HEK293 (cell line): Measurements from ENCODE around the gene SLC5A1.

Source experiments
- EGR2 ChIP-seq: fragments of 450-650 bp; formaldehyde crosslinking; IDR thresholded peaks from 2 replicates; pipeline ENCODE4 v1.5.1; 2016; ENCODE audit warnings: low read depth, missing biosample characterization, missing genetic modification characterization
- GLIS2 ChIP-seq: fragments of 450-650 bp; formaldehyde crosslinking; IDR thresholded peaks from 2 replicates; pipeline ENCODE4 v1.5.1; 2016; ENCODE audit warnings: missing biosample characterization, missing genetic modification characterization
- OVOL3 ChIP-seq: fragments of 450-650 bp; formaldehyde crosslinking; IDR thresholded peaks from 2 replicates; pipeline ENCODE4 v1.5.1; 2016; ENCODE audit warnings: missing biosample characterization, missing genetic modification characterization
- PRDM6 ChIP-seq: fragments of 450-650 bp; formaldehyde crosslinking; IDR thresholded peaks from 2 replicates; pipeline ENCODE4 v1.5.1; 2017; ENCODE audit warnings: missing biosample characterization, missing genetic modification characterization
- SP3 ChIP-seq: fragments of 450-650 bp; formaldehyde crosslinking; IDR thresholded peaks from 2 replicates; pipeline ENCODE4 v1.5.1; 2016; ENCODE audit warnings: missing biosample characterization, missing genetic modification characterization
- TRIM28 ChIP-seq: IDR thresholded peaks from 2 replicates; pipeline ENCODE4 v1.6.1; 2011; ENCODE audit warnings: low read length, control low read depth, borderline replicate concordance
- ZFP41 ChIP-seq: fragments of 450-650 bp; formaldehyde crosslinking; IDR thresholded peaks from 2 replicates; pipeline ENCODE4 v1.5.1; 2016; ENCODE audit warnings: missing biosample characterization, missing genetic modification characterization, borderline replicate concordance
- ZNF121 ChIP-seq: fragments of 450-650 bp; formaldehyde crosslinking; IDR thresholded peaks from 2 replicates; pipeline ENCODE4 v1.5.1; 2016; ENCODE audit warnings: missing biosample characterization, missing genetic modification characterization
- ZNF133 ChIP-seq: fragments of 450-650 bp; formaldehyde crosslinking; IDR thresholded peaks from 2 replicates; pipeline ENCODE4 v1.5.1; 2016; ENCODE audit warnings: missing biosample characterization, missing genetic modification characterization
- ZNF140 ChIP-seq: fragments of 450-650 bp; formaldehyde crosslinking; IDR thresholded peaks from 2 replicates; pipeline ENCODE4 v1.5.1; 2016; ENCODE audit warnings: missing biosample characterization, missing genetic modification characterization
- ZNF155 ChIP-seq: fragments of 450-650 bp; formaldehyde crosslinking; IDR thresholded peaks from 2 replicates; pipeline ENCODE4 v1.5.1; 2016; ENCODE audit warnings: missing biosample characterization, missing genetic modification characterization
- ZNF16 ChIP-seq: fragments of 450-650 bp; formaldehyde crosslinking; IDR thresholded peaks from 2 replicates; pipeline ENCODE4 v1.5.1; 2016; ENCODE audit warnings: low read depth, missing biosample characterization, missing genetic modification characterization
- ZNF221 ChIP-seq: fragments of 450-650 bp; formaldehyde crosslinking; IDR thresholded peaks from 2 replicates; pipeline ENCODE4 v1.5.1; 2017; ENCODE audit warnings: missing biosample characterization, missing genetic modification characterization, borderline replicate concordance
- ZNF266 ChIP-seq: fragments of 450-650 bp; formaldehyde crosslinking; IDR thresholded peaks from 2 replicates; pipeline ENCODE4 v1.5.1; 2016; ENCODE audit warnings: missing biosample characterization, missing genetic modification characterization, low read depth
- ZNF302 ChIP-seq: fragments of 450-650 bp; formaldehyde crosslinking; IDR thresholded peaks from 2 replicates; pipeline ENCODE4 v1.5.1; 2016; ENCODE audit warnings: missing biosample characterization, missing genetic modification characterization, low read depth
- ZNF324 ChIP-seq: fragments of 450-650 bp; formaldehyde crosslinking; IDR thresholded peaks from 2 replicates; pipeline ENCODE4 v1.5.1; 2016; ENCODE audit warnings: missing biosample characterization, missing genetic modification characterization
- ZNF37A ChIP-seq: fragments of 450-650 bp; IDR thresholded peaks from 2 replicates; pipeline ENCODE4 v1.5.1; 2018; ENCODE audit warnings: missing biosample characterization, missing genetic modification characterization
- ZNF404 ChIP-seq: fragments of 450-650 bp; formaldehyde crosslinking; IDR thresholded peaks from 2 replicates; pipeline ENCODE4 v1.5.1; 2017; ENCODE audit warnings: missing biosample characterization, missing genetic modification characterization
- ZNF501 ChIP-seq: fragments of 450-650 bp; formaldehyde crosslinking; IDR thresholded peaks from 2 replicates; pipeline ENCODE4 v1.5.1; 2016; ENCODE audit warnings: missing biosample characterization, missing genetic modification characterization
- ZNF510 ChIP-seq: fragments of 450-650 bp; formaldehyde crosslinking; IDR thresholded peaks from 2 replicates; pipeline ENCODE4 v1.5.1; 2018; ENCODE audit warnings: mild to moderate bottlenecking, missing genetic modification characterization, missing biosample characterization; ENCODE audit not compliant: insufficient replicate concordance
- ZNF529 ChIP-seq: fragments of 450-650 bp; formaldehyde crosslinking; IDR thresholded peaks from 2 replicates; pipeline ENCODE4 v1.5.1; 2017; ENCODE audit warnings: missing genetic modification characterization, missing biosample characterization; ENCODE audit not compliant: insufficient replicate concordance
- ZNF571 ChIP-seq: fragments of 450-650 bp; formaldehyde crosslinking; IDR thresholded peaks from 2 replicates; pipeline ENCODE4 v1.5.0; 2017; ENCODE audit warnings: missing biosample characterization, missing genetic modification characterization
- ZNF626 ChIP-seq: fragments of 450-650 bp; sonication (Bioruptor Pico); formaldehyde crosslinking; IDR thresholded peaks from 2 replicates; pipeline ENCODE4 v1.5.1; 2018; ENCODE audit warnings: missing biosample characterization, missing genetic modification characterization, inconsistent platforms
- ZNF654 ChIP-seq: fragments of 450-650 bp; formaldehyde crosslinking; IDR thresholded peaks from 2 replicates; pipeline ENCODE4 v1.5.1; 2016; ENCODE audit warnings: low read depth, missing biosample characterization, missing genetic modification characterization
- ZNF777 ChIP-seq: fragments of 450-650 bp; formaldehyde crosslinking; IDR thresholded peaks from 2 replicates; pipeline ENCODE4 v1.5.1; 2017; ENCODE audit warnings: missing biosample characterization, missing genetic modification characterization, borderline replicate concordance
- TF ChIP-seq, protein P1 (sequence below): fragments of 450-650 bp; formaldehyde crosslinking; IDR thresholded peaks from 2 replicates; pipeline ENCODE4 v1.5.1; 2017; ENCODE audit warnings: missing biosample characterization, missing genetic modification characterization
- TF ChIP-seq, protein P2 (sequence below): fragments of 450-650 bp; formaldehyde crosslinking; IDR thresholded peaks from 2 replicates; pipeline ENCODE4 v1.5.1; 2017; ENCODE audit warnings: missing biosample characterization, missing genetic modification characterization
- TF ChIP-seq, protein P3 (sequence below): fragments of 450-650 bp; formaldehyde crosslinking; IDR thresholded peaks from 2 replicates; pipeline ENCODE4 v1.5.1; 2016; ENCODE audit warnings: missing biosample characterization, missing genetic modification characterization, borderline replicate concordance

SLC5A1 gene

DNA sequence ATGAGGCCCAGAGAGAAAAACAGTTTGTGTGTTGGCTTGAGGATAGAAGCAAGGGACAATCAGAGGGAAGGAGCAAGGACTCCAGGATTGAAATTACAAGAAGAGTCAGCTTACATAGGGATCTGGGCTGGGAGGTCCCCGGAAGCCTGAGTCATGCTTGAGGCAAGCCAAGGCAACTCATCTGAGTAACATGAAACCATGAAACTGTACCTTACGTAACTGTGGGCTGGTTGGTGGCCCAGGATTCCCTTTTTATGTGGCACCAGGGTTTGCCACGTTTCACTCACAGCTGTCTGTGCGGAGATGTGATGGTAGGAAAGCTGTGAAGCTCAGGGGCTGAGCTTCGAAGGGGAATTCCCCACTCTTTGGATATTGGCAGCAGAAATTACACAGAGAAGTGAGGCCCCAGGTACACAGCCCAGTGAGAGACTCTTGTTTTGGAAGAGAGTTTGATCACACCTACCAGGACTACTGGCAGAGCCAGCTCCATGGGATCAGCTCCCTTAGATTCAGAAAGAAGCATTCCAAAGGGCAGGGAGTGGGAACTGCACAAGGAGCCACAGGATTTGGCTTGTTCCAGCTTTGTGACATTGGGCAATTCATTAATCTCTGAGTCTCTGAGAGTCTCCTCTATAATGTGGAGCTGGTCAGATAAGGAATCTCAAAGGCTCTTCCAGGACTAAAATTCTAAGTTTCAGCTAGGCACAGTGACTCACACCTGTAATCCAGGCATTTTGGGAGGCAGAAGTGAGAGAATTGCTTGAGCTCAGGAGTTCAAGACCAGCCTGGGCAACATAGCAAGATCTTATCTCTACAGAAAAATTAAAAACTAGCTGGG lies 7.8 kb downstream of the SLC5A1 start (continued):
- TF ChIP-seq SP3 (tag by site-specific recombination): no peak
- no peak for TF ChIP-seq ZNF626 (tag by site-specific recombination)
- no peak for TF ChIP-seq ZNF501
- TF ChIP-seq ZNF121: no peak
- no peak for TF ChIP-seq ZFP41 (tag by site-specific recombination)
- no peak for TF ChIP-seq ZNF777 (tag by site-specific recombination)
- TF ChIP-seq ZNF133 (tag by site-specific recombination): no peak
- no peak for TF ChIP-seq ZNF510
- TF ChIP-seq ZNF155 (tag by site-specific recombination): no peak
- no peak for TF ChIP-seq EGR2 (tag by site-specific recombination)
- no peak for TF ChIP-seq ZNF140 (tag by site-specific recombination)
- TF ChIP-seq, protein P1, sequence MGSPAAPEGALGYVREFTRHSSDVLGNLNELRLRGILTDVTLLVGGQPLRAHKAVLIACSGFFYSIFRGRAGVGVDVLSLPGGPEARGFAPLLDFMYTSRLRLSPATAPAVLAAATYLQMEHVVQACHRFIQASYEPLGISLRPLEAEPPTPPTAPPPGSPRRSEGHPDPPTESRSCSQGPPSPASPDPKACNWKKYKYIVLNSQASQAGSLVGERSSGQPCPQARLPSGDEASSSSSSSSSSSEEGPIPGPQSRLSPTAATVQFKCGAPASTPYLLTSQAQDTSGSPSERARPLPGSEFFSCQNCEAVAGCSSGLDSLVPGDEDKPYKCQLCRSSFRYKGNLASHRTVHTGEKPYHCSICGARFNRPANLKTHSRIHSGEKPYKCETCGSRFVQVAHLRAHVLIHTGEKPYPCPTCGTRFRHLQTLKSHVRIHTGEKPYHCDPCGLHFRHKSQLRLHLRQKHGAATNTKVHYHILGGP (tag by site-specific recombination): 0 out of 2 replicates have a peak, but pooled peaks have one; percentile 23
- TF ChIP-seq ZNF221 (tag by site-specific recombination): no peak
- no peak for TF ChIP-seq ZNF324 (tag by site-specific recombination)
- no peak for TF ChIP-seq ZNF529 (tag by site-specific recombination)
- no peak for TF ChIP-seq PRDM6 (tag by site-specific recombination)
- no peak for TF ChIP-seq ZNF37A (tag by site-specific recombination)
- TF ChIP-seq ZNF654 (tag by site-specific recombination): no peak
- no peak for TF ChIP-seq ZNF16 (tag by site-specific recombination)
- TF ChIP-seq, protein P2, sequence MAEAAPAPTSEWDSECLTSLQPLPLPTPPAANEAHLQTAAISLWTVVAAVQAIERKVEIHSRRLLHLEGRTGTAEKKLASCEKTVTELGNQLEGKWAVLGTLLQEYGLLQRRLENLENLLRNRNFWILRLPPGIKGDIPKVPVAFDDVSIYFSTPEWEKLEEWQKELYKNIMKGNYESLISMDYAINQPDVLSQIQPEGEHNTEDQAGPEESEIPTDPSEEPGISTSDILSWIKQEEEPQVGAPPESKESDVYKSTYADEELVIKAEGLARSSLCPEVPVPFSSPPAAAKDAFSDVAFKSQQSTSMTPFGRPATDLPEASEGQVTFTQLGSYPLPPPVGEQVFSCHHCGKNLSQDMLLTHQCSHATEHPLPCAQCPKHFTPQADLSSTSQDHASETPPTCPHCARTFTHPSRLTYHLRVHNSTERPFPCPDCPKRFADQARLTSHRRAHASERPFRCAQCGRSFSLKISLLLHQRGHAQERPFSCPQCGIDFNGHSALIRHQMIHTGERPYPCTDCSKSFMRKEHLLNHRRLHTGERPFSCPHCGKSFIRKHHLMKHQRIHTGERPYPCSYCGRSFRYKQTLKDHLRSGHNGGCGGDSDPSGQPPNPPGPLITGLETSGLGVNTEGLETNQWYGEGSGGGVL (tag by site-specific recombination): no peak
- TF ChIP-seq TRIM28: peak; percentile 24; the same call in 1 of the 2 replicates
- TF ChIP-seq OVOL3 (tag by site-specific recombination): no peak
- no peak for TF ChIP-seq ZNF571 (tag by site-specific recombination)
- TF ChIP-seq ZNF266: no peak
- TF ChIP-seq ZNF404 (tag by site-specific recombination): no peak
- peak; percentile 53; the same call in 1 of the 2 replicates for TF ChIP-seq GLIS2
- no peak for TF ChIP-seq ZNF302 (tag by site-specific recombination)
- TF ChIP-seq, protein P3, sequence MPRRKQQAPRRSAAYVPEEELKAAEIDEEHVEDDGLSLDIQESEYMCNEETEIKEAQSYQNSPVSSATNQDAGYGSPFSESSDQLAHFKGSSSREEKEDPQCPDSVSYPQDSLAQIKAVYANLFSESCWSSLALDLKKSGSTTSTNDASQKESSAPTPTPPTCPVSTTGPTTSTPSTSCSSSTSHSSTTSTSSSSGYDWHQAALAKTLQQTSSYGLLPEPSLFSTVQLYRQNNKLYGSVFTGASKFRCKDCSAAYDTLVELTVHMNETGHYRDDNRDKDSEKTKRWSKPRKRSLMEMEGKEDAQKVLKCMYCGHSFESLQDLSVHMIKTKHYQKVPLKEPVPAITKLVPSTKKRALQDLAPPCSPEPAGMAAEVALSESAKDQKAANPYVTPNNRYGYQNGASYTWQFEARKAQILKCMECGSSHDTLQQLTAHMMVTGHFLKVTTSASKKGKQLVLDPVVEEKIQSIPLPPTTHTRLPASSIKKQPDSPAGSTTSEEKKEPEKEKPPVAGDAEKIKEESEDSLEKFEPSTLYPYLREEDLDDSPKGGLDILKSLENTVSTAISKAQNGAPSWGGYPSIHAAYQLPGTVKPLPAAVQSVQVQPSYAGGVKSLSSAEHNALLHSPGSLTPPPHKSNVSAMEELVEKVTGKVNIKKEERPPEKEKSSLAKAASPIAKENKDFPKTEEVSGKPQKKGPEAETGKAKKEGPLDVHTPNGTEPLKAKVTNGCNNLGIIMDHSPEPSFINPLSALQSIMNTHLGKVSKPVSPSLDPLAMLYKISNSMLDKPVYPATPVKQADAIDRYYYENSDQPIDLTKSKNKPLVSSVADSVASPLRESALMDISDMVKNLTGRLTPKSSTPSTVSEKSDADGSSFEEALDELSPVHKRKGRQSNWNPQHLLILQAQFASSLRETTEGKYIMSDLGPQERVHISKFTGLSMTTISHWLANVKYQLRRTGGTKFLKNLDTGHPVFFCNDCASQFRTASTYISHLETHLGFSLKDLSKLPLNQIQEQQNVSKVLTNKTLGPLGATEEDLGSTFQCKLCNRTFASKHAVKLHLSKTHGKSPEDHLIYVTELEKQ (tag by site-specific recombination): peak; percentile 50; the same call in 1 of the 2 replicates
